Tibial artery (tissue), 4 donors: Measurements from ENCODE around the gene SRBD1.

Experiments
- DNase-seq, 2 donors: peaks; one replicate each; pipeline ENCODE4 v3.0.0-alpha.2; 2019
- H3K27ac ChIP-seq, 2 donors: fragments of 200-600 bp; sonication (generic) in 1 of 2; 1 replicate in 1 of 2; 2 replicates in 1 of 2; pipeline ENCODE4 v1.5.1; 2018 to 2019; ENCODE audit warnings: mild to moderate bottlenecking in 1 of 2
- H3K27me3 ChIP-seq, 2 donors: fragments of 200-600 bp; sonication (generic) in 1 of 2; one replicate each; pipeline versions ENCODE4 v1.5.1 to v1.6.0; 2016 to 2019
- H3K36me3 ChIP-seq, 3 donors: fragments of 200-600 bp; sonication (generic) in 2 of 3; one replicate each; pipeline ENCODE4 v1.5.1; 2016 to 2019; ENCODE audit warnings: mild to moderate bottlenecking in 2 of 3
- H3K4me1 ChIP-seq, 4 donors: fragments of 200-600 bp; sonication (generic) in 2 of 4; 1 replicate in 3 of 4; 2 replicates in 1 of 4; pipeline ENCODE4 v1.5.1; 2016 to 2019
- H3K4me3 ChIP-seq, 2 donors: fragments of 200-600 bp; sonication (generic) in 1 of 2; 1 replicate in 1 of 2; 2 replicates in 1 of 2; pipeline ENCODE4 v1.5.1; 2018 to 2019; ENCODE audit warnings: mild to moderate bottlenecking in 2 of 2
- H3K9me3 ChIP-seq, 3 donors: fragments of 200-600 bp; sonication (generic) in 1 of 3; one replicate each; pipeline ENCODE4 v1.5.1; 2016 to 2019
- CTCF ChIP-seq, 2 experiments: fragments of 200-600 bp in 1 of 2; fragments of 450-650 bp in 1 of 2; IDR thresholded peaks; one replicate each; pipeline ENCODE4 v1.5.1; 2017 to 2019; ENCODE audit warnings: antibody characterized with exemption in 2 of 2, mild to moderate bottlenecking in 1 of 2, moderate library complexity in 1 of 2
- intact Hi-C: fragments of 100-400 bp; cut with DNase I; formaldehyde crosslinking; loops from one replicate; pipeline ENCODE4 v1.15.0; 2023; ENCODE audit warnings: low total_unique reads

SRBD1 gene

GRCh38 chr2:45651415-45652089 is 40.5 kb upstream of the SRBD1 start, which contains the start of gene PRKCE:
PRKCE (plus strand) TSS chr2:45651675.
- Histone ChIP-seq H3K36me3 (no peaks in the 10 kb centered on the region), H3K27me3 (no peaks in the 10 kb centered on the region), H3K4me3 (peak within 1 kb of the TSS; percentile 73 to 90), H3K4me1 (peaks cover 4 to 39% (median 14%) of the 10 kb centered on the region in 4 donors), H3K9me3 (no peaks in the 10 kb centered on the region), H3K27ac (peak within 1 kb of the TSS; percentile 87 to 100)
- peak; percentile 73 to 81 for DNase-seq
- intact Hi-C loops = no loop called here
- TF ChIP-seq CTCF (IDR thresholded peaks at IDR 0.05) = no peak

- Histone ChIP-seq H3K4me3 (peak overlapping the region; percentile 73 to 90), H3K27ac (peak overlapping the region; percentile 87 to 100), H3K27me3 (no peaks in the 10 kb centered on the region), H3K36me3 (no peaks in the 10 kb centered on the region), H3K9me3 (no peaks in the 10 kb centered on the region), H3K4me1 (peaks cover 4 to 39% (median 14%) of the 10 kb centered on the region in 4 donors)
- intact Hi-C loops = no loop called here
- TF ChIP-seq CTCF (IDR thresholded peaks at IDR 0.05) = peak; percentile 33 to 48
- peak; percentile 97 to 98 for DNase-seq
Observed at GRCh38 chr2:45650851-45651414, 39.9 kb upstream of the SRBD1 start.

GRCh38 chr2:45649858-45650811 is 39.1 kb upstream of the SRBD1 start:
- Histone ChIP-seq H3K9me3 (no peaks in the 10 kb centered on the region), H3K36me3 (no peaks in the 10 kb centered on the region), H3K27ac (peak overlapping the region; percentile 87 to 100), H3K4me1 (peaks cover 4 to 39% (median 14%) of the 10 kb centered on the region in 4 donors), H3K27me3 (no peaks in the 10 kb centered on the region), H3K4me3 (peak overlapping the region; percentile 73 to 90)
- peak; percentile 79 to 92 for DNase-seq
- intact Hi-C loops = loop anchor here (5.0 kb wide), 1 partner anchor 127 kb away; no protein-coding TSS in a partner anchor
- TF ChIP-seq CTCF (IDR thresholded peaks at IDR 0.05) = no peak

GRCh38 chr2:45649462-45649857 is 38.4 kb upstream of the SRBD1 start:
- H3K27me3 ChIP-seq = no peaks in the 10 kb centered on the region
- no peaks in the 10 kb centered on the region for H3K36me3 ChIP-seq
- intact Hi-C loops = loop anchor here (5.0 kb wide), 1 partner anchor 128 kb away; no protein-coding TSS in a partner anchor
- no peak for TF ChIP-seq CTCF (IDR thresholded peaks at IDR 0.05)
- H3K4me1 ChIP-seq = peaks cover 4 to 39% (median 13%) of the 10 kb centered on the region in 4 donors
- H3K9me3 ChIP-seq = no peaks in the 10 kb centered on the region
- peak overlapping the region; percentile 87 to 100 for H3K27ac ChIP-seq
- H3K4me3 ChIP-seq = peak overlapping the region; percentile 73 to 90
- DNase-seq = no peak

- Histone ChIP-seq H3K9me3 (no peaks in the 10 kb centered on the region), H3K36me3 (no peaks in the 10 kb centered on the region), H3K4me3 (no peak overlapping the region), H3K4me1 (peaks cover 2 to 37% (median 12%) of the 10 kb centered on the region in 4 donors), H3K27ac (no peak overlapping the region), H3K27me3 (no peaks in the 10 kb centered on the region)
- DNase-seq = no peak
- intact Hi-C loops = loop anchor here (5.0 kb wide), 1 partner anchor 129 kb away; no protein-coding TSS in a partner anchor
- TF ChIP-seq CTCF (IDR thresholded peaks at IDR 0.05) = no peak
Observed at GRCh38 chr2:45648636-45649035, 37.6 kb upstream of the SRBD1 start.
